Measurements from ENCODE around the gene SHF.
"Not testable (repeated sequence)": the region's sequence is repeated elsewhere in the genome, so short reads cannot be mapped to it uniquely, and the experiment has no call there.

Gene SHF

GRCh38 chr15:45138814-45139765 lies 48.7 kb downstream of the SHF start:
- no peak overlapping the region for H3K27ac ChIP-seq
- no peak for TF ChIP-seq CTCF (IDR thresholded peaks at IDR 0.05; ENCODE audit: low read depth, low read length)
- no peak for DNase-seq

GRCh38 chr15:45137703-45138102 lies 50.1 kb downstream of the SHF start:
- H3K27me3 ChIP-seq (ENCODE audit: insufficient read depth, low read depth, severe bottlenecking), result no peaks in the 10 kb centered on the region
- no peaks in the 10 kb centered on the region for H3K36me3 ChIP-seq
- no peak for TF ChIP-seq CTCF (IDR thresholded peaks at IDR 0.05; ENCODE audit: low read depth, low read length)
- no peaks in the 10 kb centered on the region for H3K9me3 ChIP-seq (ENCODE audit: severe bottlenecking)
- no peak for DNase-seq
- no peak overlapping the region for H3K27ac ChIP-seq
- H3K4me3 ChIP-seq (ENCODE audit: low read depth, low read length), result no peak overlapping the region

More at GRCh38 chr15:45138814-45139765, 48.7 kb downstream of the SHF start:
- Histone ChIP-seq H3K36me3 (no peaks in the 10 kb centered on the region), H3K4me3 (ENCODE audit: low read depth, low read length) (no peak overlapping the region), H3K9me3 (ENCODE audit: severe bottlenecking) (no peaks in the 10 kb centered on the region), H3K27me3 (ENCODE audit: insufficient read depth, low read depth, severe bottlenecking) (no peaks in the 10 kb centered on the region)

GRCh38 chr15:45136378-45136764 lies 51.4 kb downstream of the SHF start:
- no peak for DNase-seq
- Histone ChIP-seq H3K4me3 (ENCODE audit: low read depth, low read length) (no peak overlapping the region), H3K27ac (no peak overlapping the region), H3K27me3 (ENCODE audit: insufficient read depth, low read depth, severe bottlenecking) (no peaks in the 10 kb centered on the region), H3K36me3 (no peaks in the 10 kb centered on the region), H3K9me3 (ENCODE audit: severe bottlenecking) (no peaks in the 10 kb centered on the region)
- peak; percentile 34; the same call in 1 of the 2 replicates for TF ChIP-seq CTCF (IDR thresholded peaks at IDR 0.05; ENCODE audit: low read depth, low read length)

GRCh38 chr15:45135705-45136377 lies 51.9 kb downstream of the SHF start:
- H3K9me3 ChIP-seq (ENCODE audit: severe bottlenecking); H3K4me3 ChIP-seq (ENCODE audit: low read depth, low read length); H3K27me3 ChIP-seq (ENCODE audit: insufficient read depth, low read depth, severe bottlenecking); H3K27ac ChIP-seq; DNase-seq; H3K36me3 ChIP-seq: not testable (repeated sequence)

GRCh38 chr15:45134682-45135604 lies 52.8 kb downstream of the SHF start:
- no peak for TF ChIP-seq CTCF (IDR thresholded peaks at IDR 0.05; ENCODE audit: low read depth, low read length)
- Histone ChIP-seq H3K4me3 (ENCODE audit: low read depth, low read length) (no peak overlapping the region), H3K36me3 (no peaks in the 10 kb centered on the region), H3K9me3 (ENCODE audit: severe bottlenecking) (no peaks in the 10 kb centered on the region), H3K27ac (no peak overlapping the region), H3K27me3 (ENCODE audit: insufficient read depth, low read depth, severe bottlenecking) (no peaks in the 10 kb centered on the region)
- no peak for DNase-seq
